ENCODE data around the gene CWF19L1.
"Not testable (repeated sequence)": the region's sequence is repeated elsewhere in the genome, so short reads cannot be mapped to it uniquely, and the experiment has no call there.

The CWF19L1 gene

DNA sequence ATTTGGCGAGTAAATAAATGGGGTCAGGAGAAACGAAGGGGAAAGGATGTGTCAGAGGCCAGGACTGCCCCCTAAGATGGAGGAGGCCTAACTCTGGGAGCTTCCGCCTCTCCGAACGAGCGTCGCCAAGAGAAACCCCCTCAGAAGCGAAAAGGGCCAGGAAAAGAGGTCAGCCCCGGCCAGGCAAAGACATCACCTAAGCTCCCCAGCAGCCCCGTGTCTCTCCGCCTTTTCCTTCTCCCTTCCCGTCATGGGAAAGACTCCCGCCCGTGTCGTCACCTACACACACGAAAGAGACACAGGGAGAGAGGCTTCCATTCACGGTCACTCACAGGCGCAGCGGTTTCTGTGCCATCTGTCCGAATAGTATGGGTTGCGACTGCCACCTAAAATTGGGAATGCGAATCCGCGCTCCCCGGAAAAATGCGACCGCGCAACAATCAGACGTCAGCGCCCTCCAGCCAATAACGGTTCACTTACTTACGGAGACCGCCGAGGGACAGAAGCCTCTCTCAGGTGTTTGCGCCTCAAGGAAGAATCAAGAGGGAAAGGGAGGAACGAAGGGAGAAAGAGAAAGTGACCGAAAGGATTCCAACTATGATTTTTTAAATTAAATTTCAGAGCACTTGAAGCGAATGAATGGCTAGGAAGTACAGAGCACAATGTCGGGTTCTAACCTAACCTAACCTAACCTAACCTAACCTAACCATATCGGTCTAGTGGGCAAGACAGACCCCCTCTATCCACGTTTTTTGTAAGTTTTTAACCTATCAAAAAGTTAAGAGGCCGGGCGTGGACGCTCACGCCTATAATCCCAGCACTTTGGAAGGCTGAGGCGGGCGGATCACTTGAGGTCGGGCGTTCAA lies at the start of gene CWF19L1:
CWF19L1 (minus strand) TSS at position 400 of the 866 bp plus-strand sequence; CDS start at position 355, 45 bp downstream.
- peak; percentile 17 to 51 for DNase-seq

DNA sequence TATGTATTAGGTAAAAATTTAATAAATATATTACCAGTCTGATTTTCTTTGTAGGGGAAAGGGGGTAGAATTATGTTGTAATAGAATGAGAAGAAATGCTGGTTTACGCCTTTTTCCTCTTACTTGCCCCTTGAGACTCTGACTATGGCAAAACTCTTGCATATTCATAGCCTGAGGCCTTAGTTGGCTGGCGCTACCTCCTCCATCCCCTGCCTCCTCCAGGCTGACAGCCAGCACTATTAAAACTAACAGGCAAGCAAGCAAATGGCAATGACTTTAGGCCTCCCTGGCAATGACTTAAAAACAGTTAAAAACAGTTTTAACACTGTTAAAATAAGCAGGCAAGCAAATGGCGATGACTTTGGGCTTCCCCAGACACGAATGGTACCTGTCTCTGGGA lies 48.2 kb upstream of the CWF19L1 start:
- DNase-seq: peak in 1 of 2 experiments; percentile 4

DNA sequence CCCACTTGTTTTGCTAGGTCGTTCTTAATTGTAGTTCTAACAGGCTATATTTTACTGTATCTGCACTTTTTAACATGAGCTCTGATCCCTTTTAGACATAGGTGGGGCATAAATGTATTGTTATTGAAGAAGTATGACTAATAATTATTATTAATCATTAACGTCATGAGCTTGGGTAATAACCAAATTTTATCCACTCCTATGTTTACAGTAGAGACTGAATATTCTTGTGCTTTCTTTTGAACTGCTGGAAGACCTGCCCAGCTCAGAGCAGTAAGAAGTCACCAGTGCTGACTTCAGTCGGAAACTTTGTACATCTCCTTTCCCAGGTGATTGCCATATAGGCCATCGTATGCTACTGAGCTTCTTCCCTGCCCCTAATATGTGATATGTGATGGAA lies 43.9 kb upstream of the CWF19L1 start:
- no peak for DNase-seq

DNA sequence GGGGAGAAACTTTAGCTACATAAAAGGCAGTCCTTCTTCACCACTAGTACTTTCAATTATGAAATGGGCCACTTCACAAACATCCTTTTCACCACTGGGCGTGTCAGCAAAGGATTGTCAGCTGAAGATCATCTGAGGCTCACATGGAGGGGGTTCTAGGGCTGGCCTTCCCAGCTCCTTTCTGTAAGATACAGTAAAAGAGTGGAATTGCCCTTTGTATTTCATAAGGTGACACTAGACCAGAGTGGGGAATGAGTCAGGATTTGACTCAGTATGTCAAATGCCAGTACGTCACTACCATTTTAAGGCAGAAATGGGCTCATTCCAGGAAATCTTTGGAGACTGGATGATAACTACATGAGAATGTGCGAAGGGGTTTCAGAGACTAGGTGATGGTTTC lies 40.2 kb upstream of the CWF19L1 start:
- DNase-seq: no peak

DNA sequence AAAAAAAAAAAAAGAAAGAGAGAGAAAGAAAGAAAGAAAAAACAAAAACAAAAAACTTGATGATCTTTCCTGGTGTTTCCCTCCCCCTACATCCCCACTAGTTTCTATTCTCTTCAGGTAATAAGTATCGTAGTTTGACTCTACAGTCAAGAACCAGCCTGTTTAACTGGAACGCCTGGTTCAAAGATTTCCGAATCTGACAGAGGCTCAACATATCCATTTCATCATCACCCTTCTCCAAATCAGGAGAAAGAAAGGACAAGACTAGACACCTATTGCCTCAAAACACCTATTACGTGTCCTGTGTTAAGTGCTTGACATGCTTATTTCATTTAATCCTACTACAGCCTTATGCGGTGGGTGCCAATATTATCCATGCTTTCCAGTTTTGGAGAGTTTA lies 39.4 kb upstream of the CWF19L1 start:
- no peak for DNase-seq

DNA sequence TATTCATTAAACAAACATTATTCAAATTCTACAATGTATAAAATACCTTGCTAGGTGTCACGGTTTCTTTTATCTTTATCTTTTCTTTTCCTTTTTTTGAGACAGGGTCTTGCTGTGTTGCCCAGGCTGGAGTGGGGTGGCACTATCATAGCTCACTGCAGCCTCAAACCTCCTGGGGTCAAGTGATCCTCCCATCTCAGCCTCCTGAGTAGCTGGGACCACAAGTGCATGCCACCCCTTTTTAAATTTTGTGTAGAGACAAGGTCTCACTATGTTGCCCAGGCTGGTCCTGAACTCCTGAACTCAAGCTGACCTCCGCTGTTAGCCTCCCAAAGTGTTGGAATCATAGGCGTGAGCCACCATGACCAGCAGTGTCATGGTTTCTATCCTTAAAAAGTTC lies 37.0 kb upstream of the CWF19L1 start:
- no peak for DNase-seq

DNA sequence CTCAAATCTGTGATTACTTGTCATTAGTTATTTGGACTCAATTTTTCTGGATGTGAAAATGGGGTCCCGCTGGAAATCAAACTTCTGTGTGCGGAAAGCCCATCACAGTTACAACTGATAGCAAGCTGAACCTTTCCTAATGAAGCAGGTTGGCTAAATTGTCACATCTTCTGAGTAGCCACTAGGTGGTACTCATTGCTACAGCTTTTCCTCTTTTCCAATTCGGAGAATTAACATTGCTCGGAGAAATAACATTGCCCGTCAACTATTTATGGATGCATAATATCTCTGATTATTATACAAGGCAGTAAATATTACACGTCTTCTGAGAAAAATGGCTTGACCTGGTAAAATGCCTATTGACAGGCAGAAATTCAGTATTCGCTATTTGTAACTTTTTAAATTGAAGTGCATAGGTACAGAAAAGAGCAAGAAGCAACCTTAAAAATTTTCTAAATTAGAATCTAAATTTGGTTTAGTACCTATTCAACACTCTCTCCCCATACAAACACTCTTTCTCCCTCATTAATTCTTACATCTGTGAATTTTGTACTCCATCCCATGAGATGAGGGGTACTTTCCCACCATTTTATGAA lies 36.4 kb upstream of the CWF19L1 start:
- DNase-seq: peak in 1 of 2 experiments; percentile 51

DNA sequence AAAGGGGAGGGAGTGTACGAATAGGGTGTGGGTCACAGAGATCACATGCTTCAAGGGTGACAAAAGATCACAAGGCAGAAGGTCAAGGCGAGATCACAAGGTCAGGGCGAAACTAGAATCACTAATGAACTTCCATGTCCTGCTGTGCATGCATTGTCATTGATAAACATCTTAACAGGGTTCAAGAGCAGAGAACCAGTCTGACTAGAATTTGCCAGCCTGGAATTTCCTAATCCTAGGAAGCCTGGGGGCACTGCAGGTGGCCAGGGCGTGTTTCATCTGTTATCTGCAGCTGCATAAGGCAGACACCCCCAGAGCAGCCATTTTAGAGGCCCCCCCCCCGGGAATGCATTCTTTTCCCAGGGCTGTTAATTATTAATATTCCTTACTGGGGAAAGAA lies 33.7 kb upstream of the CWF19L1 start:
- not testable (repeated sequence) for DNase-seq

DNA sequence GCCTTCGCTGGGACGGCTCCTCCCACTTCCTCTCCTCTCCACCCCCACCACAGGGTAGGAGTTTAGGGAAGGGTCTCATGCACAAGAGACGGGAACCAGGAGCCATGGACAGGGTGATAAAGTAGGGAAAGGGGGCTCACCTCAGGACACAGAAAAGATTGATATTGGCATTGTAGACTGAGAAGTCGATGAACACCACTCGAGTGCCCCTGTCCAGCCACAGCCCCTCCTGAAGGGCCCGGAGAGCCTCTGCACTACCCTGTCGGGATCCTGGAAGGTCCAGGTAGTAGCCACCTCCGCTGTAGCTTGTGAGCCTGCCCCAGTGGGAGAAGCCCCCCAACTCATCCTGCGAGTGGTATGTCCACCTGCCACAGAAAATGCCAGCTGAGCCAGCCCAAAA lies 29.8 kb upstream of the CWF19L1 start:
- DNase-seq: no peak

DNA sequence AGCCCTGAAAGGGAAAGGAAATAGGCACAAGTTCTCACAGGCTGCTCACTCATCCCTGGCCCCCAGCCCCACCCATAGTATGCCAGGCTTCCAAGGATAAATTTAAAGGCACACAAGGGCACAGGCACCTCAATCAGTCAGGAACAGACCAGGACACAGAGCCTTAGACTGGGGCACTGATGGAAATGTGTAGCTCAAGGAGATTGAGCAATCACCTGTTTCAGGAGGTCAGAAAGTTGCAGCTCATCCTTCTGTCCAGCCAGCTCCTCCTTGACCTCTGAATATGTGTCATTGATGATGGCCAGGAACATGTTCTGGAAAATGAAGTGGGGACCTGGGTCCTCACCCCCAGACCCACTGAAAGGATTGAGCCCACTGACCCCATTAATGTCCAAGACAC lies 25.6 kb upstream of the CWF19L1 start:
- DNase-seq: no peak

DNA sequence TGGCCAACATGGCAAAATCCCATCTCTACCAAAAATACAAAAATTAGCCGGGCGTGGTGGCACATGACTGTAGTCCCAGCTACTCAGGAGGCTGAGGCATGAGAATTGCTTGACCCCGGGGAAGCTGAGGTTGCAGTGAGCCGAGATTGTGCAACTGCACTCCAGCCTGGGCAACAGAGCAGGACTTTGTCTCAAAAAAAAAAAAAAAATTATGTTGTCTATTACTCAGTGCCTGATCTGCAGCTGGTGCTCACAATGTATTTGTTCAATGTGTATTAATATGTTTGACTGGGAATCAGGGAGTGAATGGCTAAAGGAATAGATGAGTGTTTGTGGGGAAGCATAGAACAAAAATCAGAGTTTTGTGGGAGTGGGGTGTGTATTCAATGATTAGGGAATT lies 24.9 kb upstream of the CWF19L1 start:
- DNase-seq: not testable (repeated sequence)

DNA sequence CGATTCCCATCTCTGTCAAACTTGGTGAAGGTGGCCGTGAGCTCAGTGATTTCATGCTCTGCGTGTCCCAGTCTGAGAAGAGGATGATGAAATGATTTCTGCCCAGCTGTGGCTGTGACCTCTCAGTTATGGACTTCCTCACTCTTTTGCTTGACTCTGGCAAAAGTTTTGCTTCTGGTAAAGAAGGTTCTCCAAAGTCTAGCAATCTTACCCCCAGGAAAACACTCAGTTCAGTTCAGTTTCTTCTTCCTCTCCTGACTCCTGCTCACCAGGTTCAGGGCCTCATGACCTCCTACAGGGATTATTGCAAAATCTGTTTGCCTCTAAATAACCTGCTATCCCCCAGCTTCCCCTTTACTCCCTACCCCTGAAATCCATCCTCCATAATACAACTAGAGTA lies 23.9 kb upstream of the CWF19L1 start:
- no peak for DNase-seq

DNA sequence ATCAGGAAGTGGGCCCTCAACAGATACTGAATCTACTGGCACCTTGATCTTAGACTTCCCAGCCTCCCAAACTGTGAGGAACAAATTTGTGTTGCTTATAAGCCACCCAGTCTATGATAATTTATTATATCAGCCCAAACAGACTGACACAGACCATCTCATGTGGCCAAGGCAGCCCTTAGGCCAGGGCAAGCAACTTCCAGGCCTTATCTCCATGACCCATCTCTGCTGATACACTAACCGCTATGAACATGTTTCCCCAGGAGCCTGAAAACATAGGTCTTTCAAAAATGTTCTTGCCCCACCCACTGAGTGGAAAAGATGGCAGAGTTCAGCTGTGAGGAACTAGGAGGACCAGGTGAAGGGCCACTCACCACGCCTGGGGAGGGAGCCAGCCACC lies 22.2 kb upstream of the CWF19L1 start:
- no peak for DNase-seq

DNA sequence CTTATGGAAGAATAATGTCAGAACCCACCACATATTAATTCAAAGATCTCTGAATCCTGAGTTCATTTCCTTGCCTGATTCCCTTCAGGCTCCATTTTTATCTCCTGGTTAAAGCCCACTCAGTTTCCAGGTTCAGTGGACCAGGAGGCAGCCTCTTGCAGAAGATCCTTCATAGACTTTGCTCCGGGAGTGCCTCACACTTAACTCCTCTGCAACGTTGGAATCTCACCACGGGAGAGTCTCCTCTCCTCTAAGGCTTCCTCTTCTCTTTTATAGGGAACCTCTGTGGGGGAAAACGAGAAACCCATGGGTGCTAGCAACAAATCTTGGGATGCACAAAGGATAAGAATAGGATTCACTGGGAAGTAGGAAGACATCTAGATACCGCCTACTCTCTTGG lies 20.8 kb upstream of the CWF19L1 start:
- no peak for DNase-seq

DNA sequence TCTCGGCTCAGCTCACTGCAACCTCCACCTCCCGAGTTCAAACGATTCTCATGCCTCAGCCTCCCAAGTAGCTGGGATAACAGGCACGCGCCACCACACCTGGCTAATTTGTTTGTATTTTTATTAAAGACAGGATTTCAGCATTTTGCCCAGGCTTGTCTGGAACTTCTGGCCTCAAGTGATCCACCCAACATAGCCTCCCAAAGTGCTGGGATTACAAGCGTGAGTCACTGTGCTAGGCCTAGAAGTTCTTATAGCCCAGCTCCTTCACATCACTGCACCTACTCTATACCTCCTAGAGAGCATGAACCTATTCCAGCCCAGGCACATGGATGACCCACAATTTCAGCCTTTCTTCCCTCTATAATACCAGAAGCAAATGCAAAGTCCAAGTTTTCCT lies 20.3 kb upstream of the CWF19L1 start:
- DNase-seq: no peak

DNA sequence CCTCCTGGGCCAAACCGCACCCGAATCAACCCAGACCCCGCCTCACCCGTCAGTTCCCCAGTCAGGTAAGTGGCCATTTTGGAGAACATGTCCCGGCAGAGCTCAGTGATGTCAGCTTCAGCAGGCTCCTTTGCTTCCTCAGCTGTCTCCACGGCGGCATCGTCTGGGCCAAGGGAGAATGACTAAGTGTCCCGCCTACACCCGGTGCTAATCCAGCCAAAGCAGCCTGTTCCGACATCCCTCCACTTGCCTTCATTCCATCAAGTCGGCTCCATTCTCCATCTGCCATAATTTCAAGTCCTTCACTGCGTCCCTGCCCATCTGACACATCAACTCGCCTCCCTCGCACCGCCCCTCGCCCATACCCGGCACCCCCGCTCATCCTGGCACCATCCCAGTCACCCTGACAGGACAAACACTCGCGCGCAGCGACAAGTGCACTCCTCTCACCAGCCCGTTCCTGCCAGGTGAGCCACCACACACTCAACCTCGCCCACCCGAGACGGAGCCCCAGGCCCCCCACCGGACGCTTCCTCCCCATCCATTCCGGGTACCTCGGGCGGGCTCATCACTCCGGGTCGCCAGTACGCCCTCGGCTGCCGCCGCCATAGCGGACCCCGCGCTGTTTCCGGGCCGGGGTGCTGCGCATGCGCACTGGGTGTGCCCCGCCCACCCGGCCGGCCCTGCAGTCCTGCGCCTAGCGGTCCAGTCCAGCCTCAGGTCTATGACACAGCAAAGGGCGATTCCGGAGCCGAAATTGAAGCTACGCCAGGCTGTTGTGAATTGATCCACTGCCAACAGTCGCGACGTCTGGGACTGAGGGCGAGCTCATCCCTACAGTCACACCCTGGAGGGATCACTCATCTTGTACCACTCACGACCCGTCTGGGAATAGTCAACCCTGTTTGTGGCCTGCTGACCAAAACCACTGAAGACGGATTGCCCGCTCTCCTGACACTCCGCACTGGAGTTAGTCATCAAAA lies 18.9 kb upstream of the CWF19L1 start, which contains the start of gene BLOC1S2:
BLOC1S2 (minus strand) TSS at position 630 of the 983 bp plus-strand sequence; CDS start at position 609, 21 bp downstream.
- peak; percentile 31 to 74 for DNase-seq

DNA sequence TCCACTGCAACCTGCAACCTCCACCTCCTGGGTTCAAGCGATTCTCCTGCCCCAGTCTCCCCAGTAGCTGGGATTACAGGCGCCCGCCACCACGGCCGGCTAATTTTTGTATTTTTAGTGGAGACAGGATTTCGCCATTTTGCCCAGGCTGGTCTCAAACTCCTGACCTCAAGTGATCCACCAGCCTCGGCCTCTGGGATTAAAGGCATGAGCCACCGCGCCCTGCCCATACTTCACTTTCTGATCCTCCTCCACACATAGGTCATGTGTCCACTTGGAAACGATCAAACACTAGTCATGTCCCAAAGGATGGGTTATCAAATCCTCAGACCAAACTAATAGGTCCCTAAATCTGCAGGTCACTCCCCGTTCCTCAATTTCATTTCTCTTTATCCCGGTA lies 17.9 kb upstream of the CWF19L1 start:
- not testable (repeated sequence) for DNase-seq

DNA sequence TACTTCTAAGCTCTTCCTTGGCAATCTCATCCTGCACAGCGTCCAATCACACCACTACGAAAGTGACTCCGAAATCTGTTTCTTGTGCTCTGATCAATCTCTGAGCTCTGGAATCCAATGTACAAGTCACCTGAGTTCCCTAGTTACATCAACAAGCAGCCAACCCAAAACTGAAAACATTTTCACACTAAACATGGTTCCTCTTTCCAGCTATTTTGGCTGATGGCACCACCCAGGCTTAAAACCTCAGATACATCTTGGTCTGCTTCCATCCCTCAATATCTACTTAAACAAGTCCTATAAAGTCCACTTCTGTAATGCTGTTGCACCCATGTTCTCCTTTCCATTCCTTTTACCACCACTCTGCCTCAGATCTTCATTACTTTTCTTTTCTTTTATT lies 15.5 kb upstream of the CWF19L1 start:
- DNase-seq: no peak

DNA sequence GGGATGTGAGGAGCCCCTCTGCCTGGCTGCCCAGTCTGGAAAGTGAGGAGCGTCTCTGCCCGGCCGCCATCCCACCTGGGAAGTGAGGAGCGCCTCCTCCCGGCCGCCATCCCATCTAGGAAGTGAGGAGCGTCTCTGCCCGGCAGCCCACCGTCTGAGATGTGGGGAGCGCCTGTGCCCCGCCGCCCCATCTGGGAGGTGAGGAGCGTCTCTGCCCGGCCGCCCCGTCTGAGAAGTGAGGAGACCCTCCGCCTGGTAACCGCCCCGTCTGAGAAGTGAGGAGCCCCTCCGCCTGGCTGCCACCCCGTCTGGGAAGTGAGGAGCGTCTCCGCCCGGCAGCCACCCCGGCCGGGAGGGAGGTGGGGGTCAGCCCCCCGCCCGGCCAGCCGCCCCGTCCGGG lies 9.5 kb upstream of the CWF19L1 start:
- DNase-seq: not testable (repeated sequence)

DNA sequence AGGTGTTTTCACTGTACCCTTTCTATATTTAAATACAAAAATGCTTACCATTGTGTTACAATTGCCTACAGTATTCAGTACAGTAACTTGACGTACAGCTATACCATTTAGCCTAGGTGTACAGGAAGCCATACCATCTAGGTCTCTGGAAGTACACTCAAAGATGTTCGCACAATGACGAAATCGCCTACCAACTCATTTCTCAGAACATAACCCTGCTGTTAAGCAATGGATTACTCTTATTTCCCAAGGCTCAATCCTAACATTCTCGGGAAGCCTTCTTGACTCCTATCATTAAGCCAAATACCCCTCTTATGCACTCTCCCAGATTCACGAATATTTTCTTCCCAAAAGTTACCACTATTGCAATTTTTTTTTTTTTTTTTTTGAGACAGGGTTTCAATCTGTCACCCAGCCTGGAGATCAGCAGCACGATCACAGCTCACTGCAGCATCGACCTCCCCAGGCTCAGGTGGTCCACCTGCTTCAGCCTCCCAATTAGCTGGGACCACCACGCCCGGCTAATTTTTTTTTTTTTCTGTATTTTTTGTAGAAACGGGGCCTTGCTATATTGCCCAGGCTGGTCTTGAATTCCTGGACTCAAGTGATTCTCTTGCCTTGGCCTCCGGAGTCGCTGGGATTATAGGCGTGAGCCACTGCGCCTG lies 1.5 kb downstream of the CWF19L1 start:
- no peak for DNase-seq

DNA sequence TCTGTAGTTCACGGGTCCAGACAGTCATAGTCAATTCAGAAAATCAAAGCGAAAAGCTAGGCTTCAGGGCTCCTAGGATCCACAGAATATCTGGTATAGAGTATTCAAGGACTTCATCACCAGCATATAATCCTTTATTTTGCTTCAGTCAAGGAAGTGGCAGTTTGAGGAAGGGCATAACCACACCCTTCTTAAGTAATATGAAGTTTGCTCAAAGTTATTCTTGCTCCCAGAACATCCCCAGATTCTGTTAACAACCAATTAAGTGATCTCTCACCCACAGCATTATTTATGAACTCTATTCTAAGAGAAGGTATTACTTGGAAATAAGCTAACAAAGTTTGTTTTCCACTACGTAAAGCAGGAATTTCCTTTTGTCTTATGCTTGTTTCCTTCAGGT lies 13.2 kb downstream of the CWF19L1 start:
- no peak for DNase-seq

DNA sequence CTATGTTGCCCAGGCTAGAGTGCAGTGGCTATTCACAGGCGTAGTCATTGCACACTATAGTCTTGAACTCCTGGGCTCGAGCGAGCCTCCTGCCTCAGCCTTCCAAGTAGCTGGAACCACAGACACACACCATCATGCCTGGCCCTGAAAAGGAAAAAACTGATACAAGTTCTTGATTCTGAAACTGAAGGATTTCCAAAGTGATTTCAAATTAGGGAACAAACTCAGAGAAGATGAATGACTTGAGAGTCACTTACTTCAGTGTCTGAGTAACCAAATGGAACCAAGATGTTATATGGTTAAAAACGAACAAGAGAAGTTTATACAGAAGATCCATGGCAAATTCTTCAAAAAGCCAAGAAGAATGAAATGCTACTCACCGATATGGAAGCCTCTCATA lies 14.4 kb downstream of the CWF19L1 start:
- no peak for DNase-seq

DNA sequence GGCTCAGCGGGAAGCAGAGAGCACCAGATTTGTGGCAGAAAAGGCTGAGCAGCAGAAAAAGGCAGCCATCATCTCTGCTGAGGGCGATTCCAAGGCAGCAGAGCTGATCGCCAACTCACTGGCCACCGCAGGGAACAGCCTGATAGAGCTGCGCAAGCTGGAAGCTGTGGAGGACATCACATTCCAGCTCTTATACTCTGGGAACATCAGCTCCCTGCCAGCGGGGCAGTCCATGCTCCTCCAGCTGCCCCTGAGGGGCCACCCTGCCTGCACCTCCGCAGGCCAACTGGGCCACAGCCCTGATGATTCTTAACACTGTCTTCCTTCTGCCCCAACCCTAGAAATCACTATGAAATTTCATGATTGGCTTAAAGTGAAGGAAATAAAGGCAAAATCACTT lies 18.6 kb downstream of the CWF19L1 start:
- no peak for DNase-seq

All from NCI-H446 (cell line).